Osteoblast (primary cell): ENCODE data around the gene MYG1. TPM values are rescaled to one million over a fixed set of nuclear protein-coding genes. Genes with fewer than 3 reads are reported as not detected.

Experiments used
- DNase-seq: peaks from one replicate; pipeline ENCODE4 v3.0.0; 2011; ENCODE audit warnings: low spot score, mixed read lengths; ENCODE audit not compliant: insufficient read length; ENCODE audit errors: missing footprints
- H2AFZ ChIP-seq: 2 replicates; pipeline ENCODE4 v1.6.0; 2011; ENCODE audit warnings: mild to moderate bottlenecking, low read length
- H3K27ac ChIP-seq: 2 replicates; pipeline ENCODE4 v1.5.1; 2011; ENCODE audit warnings: mild to moderate bottlenecking, low read depth, low read length, moderate library complexity
- H3K27me3 ChIP-seq: 2 replicates; pipeline ENCODE4 v1.6.0; 2012; ENCODE audit warnings: mild to moderate bottlenecking, control low read depth, inconsistent platforms, low read length, moderate library complexity; ENCODE audit not compliant: insufficient read depth
- H3K36me3 ChIP-seq: 2 replicates; pipeline ENCODE4 v1.5.1; 2011; ENCODE audit warnings: mild to moderate bottlenecking, low read length, control low read depth, moderate library complexity; ENCODE audit not compliant: insufficient read depth
- H3K4me1 ChIP-seq: 2 replicates; pipeline ENCODE4 v1.5.1; 2011; ENCODE audit warnings: mild to moderate bottlenecking, low read length, control low read depth, moderate library complexity; ENCODE audit not compliant: insufficient read depth
- H3K4me2 ChIP-seq: 2 replicates; pipeline ENCODE4 v1.6.0; 2011; ENCODE audit warnings: mild to moderate bottlenecking, low read length; ENCODE audit not compliant: insufficient read depth
- H3K4me3 ChIP-seq: fragments of 200-600 bp; sonication (generic); 3 replicates; pipeline ENCODE4 v1.5.1; 2012; ENCODE audit warnings: mild to moderate bottlenecking, low read length, inconsistent platforms; ENCODE audit not compliant: insufficient read depth
- H3K79me2 ChIP-seq: 2 replicates; pipeline ENCODE4 v1.6.0; 2012; ENCODE audit warnings: mild to moderate bottlenecking, low read length, control low read depth, inconsistent platforms; ENCODE audit not compliant: insufficient read depth
- H3K9me3 ChIP-seq: 2 replicates; pipeline ENCODE4 v1.5.1; 2011; ENCODE audit warnings: low read depth, low read length, control low read depth
- H4K20me1 ChIP-seq: 2 replicates; pipeline ENCODE4 v1.6.0; 2012; ENCODE audit warnings: mild to moderate bottlenecking, low read length, control low read depth; ENCODE audit not compliant: insufficient read depth
- total RNA-seq: library from RNA; depleted of rRNA; stranded (reverse); fragments of >200 nt; gene quantifications from 2 replicates; pipeline ENCODE4 v1.2.3, GENCODE V29; 2012
- TF ChIP-seq, protein P1 (sequence below): IDR thresholded peaks from 2 replicates; pipeline ENCODE4 v1.5.1; 2011; ENCODE audit warnings: mild to moderate bottlenecking, low read depth, low read length, moderate library complexity; ENCODE audit errors: extremely low read depth

Gene MYG1
- total RNA-seq, 1 donor, result 32.9 TPM

DNA sequence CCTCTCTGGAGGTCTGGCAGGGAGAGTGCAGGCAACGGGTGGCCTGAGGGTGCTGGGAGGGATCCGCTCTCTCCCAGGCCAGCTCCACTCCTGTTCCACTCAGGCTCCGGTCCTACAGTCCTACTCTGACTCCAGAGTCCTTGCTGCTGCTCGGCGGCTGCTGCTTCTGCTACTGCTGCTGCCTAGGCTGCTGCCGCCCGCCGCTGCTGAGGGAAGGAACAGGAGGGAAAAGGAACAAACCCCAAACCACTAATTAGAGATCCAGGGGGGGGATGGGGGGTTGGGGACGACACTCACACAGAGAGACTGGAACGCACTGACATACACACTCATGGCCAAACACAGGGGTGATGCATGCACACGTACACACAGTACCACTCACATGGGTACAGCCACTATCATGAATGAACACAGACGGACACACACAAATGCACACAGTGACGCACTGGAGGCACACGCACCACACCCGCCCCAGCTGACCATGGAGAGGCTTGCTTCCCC lies 36.7 kb downstream of the MYG1 start, which contains the start of gene SP7:
TSS of gene SP7 (minus strand) at position 174 of the 501 bp plus-strand sequence. CDS start 708 bp downstream, outside the sequence.
- H4K20me1 ChIP-seq, result no peaks in the 10 kb centered on the region
- no peak within 1 kb of the TSS for H3K27ac ChIP-seq
- no peak within 1 kb of the TSS for H3K4me3 ChIP-seq
- no peaks in the 10 kb centered on the region for H3K9me3 ChIP-seq
- no peaks in the 10 kb centered on the region for H3K4me1 ChIP-seq
- peak within 1 kb of the TSS; percentile 11 for H3K4me2 ChIP-seq
- peak; percentile 93 for DNase-seq
- no peak within 1 kb of the TSS for H2AFZ ChIP-seq
- TF ChIP-seq, protein P1, sequence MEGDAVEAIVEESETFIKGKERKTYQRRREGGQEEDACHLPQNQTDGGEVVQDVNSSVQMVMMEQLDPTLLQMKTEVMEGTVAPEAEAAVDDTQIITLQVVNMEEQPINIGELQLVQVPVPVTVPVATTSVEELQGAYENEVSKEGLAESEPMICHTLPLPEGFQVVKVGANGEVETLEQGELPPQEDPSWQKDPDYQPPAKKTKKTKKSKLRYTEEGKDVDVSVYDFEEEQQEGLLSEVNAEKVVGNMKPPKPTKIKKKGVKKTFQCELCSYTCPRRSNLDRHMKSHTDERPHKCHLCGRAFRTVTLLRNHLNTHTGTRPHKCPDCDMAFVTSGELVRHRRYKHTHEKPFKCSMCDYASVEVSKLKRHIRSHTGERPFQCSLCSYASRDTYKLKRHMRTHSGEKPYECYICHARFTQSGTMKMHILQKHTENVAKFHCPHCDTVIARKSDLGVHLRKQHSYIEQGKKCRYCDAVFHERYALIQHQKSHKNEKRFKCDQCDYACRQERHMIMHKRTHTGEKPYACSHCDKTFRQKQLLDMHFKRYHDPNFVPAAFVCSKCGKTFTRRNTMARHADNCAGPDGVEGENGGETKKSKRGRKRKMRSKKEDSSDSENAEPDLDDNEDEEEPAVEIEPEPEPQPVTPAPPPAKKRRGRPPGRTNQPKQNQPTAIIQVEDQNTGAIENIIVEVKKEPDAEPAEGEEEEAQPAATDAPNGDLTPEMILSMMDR, result no peak
- H3K79me2 ChIP-seq, result no peaks in the 10 kb centered on the region
- H3K27me3 ChIP-seq, result peaks cover 60% of the 10 kb centered on the region
- H3K36me3 ChIP-seq, result no peaks in the 10 kb centered on the region

DNA sequence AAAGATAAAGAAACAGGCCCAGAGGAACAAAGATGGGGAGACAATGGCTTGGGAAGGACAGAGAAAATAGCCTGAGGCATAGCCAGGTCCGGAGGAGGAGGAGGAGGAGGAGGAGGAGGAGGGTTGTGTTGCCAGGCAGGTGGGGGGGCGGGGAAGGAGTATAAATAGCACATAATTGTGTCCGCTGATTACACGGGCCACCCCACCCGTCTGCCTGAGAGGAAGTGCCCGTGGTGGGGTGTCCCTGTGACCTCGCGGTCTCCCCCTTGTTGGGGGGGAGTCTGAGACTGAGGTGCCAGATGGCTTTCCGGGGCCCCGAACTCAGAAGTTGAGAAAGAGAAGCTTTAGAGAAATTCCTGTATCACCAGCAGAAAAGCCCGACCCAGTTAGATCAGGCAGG lies 38.5 kb downstream of the MYG1 start:
- H3K79me2 ChIP-seq, result no peaks in the 10 kb centered on the region
- DNase-seq, result peak; percentile 38
- H3K27ac ChIP-seq, result no peak overlapping the region
- no peaks in the 10 kb centered on the region for H4K20me1 ChIP-seq
- H3K36me3 ChIP-seq, result no peaks in the 10 kb centered on the region
- H3K4me1 ChIP-seq, result no peaks in the 10 kb centered on the region
- H2AFZ ChIP-seq, result no peak overlapping the region
- no peak overlapping the region for H3K4me3 ChIP-seq
- TF ChIP-seq, protein P1, result no peak
- H3K9me3 ChIP-seq, result no peaks in the 10 kb centered on the region
- no peak overlapping the region for H3K4me2 ChIP-seq
- H3K27me3 ChIP-seq, result peaks cover 49% of the 10 kb centered on the region

DNA sequence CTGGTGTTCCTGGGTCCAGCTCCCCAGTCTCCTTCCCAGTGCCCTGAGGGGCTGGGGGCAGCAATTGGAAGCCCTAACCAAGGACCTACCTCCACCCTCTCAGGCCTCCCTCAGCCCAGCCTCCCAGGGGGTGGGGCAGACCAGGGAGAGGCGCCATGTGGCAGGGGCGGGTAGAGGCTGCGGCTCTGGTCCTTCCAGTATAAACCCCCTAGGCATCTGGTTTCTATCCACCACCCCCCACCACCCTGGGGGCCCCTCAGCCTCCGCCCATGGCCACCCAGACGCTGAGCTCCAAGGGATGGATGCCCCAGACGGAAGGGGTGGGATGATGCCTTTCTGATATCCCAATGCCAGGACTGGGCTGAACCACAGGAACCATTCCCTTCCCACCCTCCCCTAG lies 39.4 kb downstream of the MYG1 start:
- TF ChIP-seq, protein P1, result no peak
- H3K9me3 ChIP-seq, result no peaks in the 10 kb centered on the region
- DNase-seq, result peak; percentile 70
- H3K27ac ChIP-seq, result no peak overlapping the region
- H3K4me3 ChIP-seq, result no peak overlapping the region
- H3K79me2 ChIP-seq, result no peaks in the 10 kb centered on the region
- no peaks in the 10 kb centered on the region for H4K20me1 ChIP-seq
- no peak overlapping the region for H3K4me2 ChIP-seq
- no peaks in the 10 kb centered on the region for H3K4me1 ChIP-seq
- H2AFZ ChIP-seq, result no peak overlapping the region
- no peaks in the 10 kb centered on the region for H3K36me3 ChIP-seq
- peaks cover 40% of the 10 kb centered on the region for H3K27me3 ChIP-seq

DNA sequence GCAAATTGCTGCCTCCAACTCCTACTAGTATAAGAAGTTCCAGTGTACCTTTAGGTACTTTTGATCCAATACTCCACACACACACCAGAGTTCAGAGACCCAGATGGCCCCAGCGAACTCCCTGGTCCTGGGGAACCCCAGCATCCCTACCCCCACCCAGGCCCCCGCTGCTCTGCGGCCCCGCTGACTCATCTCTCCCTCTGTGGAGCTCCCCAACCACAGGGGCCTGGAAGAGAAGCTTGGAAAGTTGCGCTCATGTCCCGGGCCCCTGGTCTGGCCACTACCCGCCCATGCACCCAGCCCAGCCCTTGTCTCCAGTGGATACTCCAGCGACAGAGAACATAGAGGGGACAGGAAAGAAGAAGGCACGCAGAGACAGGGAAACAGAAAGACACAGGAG lies 40.9 kb downstream of the MYG1 start:
- Histone ChIP-seq H3K4me1 (peaks cover 8% of the 10 kb centered on the region), H3K79me2 (no peaks in the 10 kb centered on the region), H3K9me3 (no peaks in the 10 kb centered on the region), H3K36me3 (no peaks in the 10 kb centered on the region), H3K27me3 (peaks cover 38% of the 10 kb centered on the region), H2AFZ (no peak overlapping the region), H3K4me2 (no peak overlapping the region), H3K27ac (no peak overlapping the region), H4K20me1 (no peaks in the 10 kb centered on the region), H3K4me3 (no peak overlapping the region)
- TF ChIP-seq, protein P1, result no peak
- DNase-seq, result peak; percentile 68
